NCI-H510A treated with DMSO at 0.1 percent for 48 hours (cell line): ENCODE results near the gene FAIM2.

Source experiments
- DNase-seq: peaks from one replicate; lab custom pipeline; 2025; lab: John Stamatoyannopoulos, UW

Gene FAIM2

DNA sequence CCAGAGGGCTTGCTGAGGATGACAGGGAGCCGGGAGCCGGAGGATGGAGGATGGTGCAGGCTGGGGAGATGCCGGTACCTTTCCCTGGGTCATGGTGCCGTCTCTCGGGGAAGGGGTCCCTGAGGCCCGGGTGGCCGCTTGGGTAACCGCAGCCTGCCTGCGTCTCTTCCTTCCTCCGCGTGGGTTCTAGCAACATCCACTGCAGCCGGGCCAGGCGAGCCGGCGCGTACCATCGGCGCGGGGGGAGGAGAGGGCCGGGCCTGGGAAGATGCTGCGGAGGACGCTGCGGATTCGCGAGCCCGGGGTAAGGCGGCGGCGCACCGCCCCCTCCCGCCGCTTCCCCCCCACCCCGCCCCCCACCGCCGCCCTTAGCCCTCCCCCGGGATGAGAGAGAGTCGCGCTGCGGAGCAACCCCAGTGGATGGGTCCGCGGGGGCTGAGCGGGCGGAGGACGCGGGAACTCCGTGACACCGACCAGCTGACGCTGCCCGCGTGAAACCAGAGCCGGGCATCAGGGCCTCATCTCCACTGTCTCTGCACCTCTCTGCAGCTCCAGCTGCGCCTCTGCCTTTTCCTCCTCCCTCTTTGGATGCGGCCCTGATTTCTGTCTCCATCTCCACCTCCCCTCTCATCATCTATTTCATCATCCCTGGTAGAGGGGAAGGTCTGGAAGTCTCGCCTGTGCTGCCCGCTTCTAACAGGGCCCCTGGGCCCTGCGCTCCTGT, at the start of gene FAIM2:
Gene FAIM2, minus strand, starts transcription at position 201 of the 724 bp plus-strand sequence. Its CDS starts 108 bp downstream, at position 93.
- DNase-seq: peak; percentile 33

DNA sequence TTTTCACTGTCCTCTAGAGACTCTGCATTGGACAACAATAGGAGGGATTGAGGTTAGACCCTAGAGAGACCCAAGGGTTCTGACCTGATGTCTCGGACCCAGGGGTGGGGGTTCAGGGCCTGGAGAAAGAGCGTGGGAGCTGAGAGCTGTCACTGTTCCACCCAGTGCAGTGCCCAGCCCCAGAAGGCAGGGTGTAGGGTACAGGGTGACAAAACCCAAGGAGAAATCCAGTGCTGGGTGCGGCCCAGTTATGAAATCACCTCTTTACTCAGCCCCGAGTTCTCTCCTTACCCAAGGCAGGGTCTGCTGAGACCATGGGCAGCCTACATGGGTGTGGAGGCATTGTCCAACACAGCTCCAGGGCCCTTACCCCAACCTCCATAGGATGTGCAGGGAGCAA, 49.5 kb upstream of the FAIM2 start:
- DNase-seq: no peak

DNA sequence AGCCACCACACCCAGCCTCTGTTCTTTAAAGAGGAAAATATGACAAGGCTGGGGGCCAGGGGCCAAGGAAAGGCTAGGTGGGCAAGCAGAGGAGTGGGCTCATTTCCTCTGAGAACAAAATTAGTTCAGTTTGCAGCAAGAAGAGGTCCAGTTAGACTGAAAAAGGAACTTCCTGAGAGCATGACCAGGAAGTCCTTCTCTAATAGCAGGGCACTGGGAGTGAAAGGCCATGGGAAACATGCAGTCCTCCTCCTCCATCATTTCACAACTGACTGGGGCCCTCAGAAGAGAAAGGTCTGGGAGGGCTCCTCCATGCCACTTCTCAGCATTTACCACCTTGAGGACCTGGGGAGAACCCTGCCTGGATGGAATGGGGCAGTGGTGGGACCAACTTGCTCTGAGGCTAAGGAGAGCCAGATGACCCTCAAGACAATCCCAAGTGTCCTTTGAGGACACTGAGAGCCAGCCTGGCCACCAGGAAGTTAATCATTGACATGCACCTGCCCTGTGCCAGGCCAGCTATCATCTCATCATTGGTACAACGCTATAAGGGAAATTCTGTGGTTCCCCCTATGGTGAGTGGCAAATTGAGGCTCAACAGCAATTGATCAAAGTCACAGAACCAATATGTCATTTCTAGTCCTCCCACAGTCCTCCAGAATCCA, 48.8 kb upstream of the FAIM2 start:
- no peak for DNase-seq

DNA sequence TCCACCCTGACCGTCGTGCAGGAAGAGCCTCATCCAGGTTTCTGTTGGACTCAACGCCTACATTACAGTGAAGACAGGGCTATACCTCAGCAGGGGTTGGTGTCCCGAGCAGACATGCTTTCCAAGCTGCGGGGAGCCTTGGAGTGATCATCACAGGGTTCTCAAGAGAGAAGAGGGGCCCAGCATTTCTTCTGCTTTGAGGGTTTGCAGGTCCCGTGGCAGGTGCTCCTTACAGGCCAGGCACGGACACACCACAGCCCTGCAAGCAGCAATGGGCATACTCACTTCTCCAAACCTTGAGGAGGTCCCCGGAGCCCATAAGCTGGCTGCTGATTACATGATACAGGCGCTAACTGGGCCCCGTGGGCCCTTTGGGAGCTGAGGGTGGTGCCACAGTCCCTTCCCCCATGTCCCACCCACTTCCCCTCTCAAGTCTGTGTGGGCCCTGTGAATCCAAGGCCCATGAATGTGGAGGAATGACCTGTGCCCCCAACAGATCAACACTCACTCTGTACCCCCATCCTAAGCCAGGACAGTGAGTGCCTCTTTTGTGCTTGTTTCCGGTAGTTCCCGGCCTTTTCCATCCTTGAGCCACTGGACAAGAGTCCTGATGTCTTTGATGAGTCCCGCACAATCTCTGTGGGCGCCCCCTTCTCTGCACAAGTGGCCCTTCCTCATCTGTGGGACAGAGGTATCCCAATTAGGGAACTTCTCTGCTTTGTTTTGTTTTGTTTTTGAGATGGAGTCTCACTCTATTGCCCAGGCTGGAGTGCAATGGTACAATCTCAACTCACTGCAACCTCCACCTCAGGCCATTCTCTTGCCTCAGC, 47.9 kb upstream of the FAIM2 start:
- DNase-seq: no peak

DNA sequence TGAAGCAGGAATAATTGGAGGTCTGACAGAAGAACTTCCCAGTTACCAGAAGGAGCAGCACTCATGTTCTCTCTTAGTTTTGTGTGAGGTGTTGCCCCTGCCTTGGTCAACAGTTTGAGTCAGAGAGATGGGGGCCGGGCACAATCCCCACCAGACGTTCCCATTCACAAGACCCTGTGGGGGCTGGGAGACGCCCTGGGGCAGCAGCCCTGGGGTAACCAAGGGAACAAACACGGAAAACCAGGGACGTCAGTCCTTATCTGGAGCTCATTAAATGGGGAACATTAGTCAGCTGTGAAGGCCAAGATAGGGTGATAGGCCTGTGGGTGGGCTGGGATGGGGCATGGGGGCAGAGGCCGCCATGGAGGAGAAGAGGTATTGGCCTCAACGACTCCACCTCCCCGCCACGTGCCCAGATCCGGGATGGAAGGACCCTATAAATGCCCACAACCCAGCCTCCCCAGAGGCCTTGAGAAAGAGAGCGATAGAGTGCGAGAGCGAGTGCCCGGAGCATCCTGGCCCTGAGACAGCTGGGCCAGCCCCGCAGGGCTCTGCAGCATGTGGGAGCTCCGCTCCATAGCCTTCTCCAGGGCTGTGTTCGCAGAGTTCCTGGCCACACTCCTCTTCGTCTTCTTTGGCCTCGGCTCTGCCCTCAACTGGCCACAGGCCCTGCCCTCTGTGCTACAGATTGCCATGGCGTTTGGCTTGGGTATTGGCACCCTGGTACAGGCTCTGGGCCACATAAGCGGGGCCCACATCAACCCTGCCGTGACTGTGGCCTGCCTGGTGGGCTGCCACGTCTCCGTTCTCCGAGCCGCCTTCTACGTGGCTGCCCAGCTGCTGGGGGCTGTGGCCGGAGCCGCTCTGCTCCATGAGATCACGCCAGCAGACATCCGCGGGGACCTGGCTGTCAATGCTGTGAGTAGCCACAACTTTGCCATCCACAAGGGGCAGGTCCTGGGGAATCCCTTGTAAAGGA, 46.9 kb upstream of the FAIM2 start, which contains the start of gene AQP2:
Gene AQP2, plus strand, starts transcription at position 465 of the 979 bp plus-strand sequence. Its CDS starts 94 bp downstream, at position 559.
- DNase-seq: no peak

DNA sequence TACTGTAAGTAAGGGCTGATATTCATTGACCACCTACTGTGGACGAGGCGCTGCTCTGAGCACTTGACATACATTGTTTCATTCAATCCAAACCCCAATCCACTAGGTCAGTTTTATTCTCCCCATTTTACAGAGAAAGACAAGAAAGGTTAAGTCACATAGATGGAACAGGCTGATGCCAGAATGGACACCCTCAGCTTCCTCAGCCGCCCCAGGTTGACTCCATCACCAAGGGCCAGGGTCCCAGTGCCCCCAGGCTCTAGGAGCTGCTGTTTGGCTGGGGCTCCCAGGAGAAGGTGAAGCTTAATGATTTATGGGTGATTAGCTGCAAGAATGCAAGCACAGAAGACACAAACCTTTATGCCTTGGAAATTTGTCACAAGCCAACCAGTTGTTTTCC, 46.2 kb upstream of the FAIM2 start:
- DNase-seq: no peak

DNA sequence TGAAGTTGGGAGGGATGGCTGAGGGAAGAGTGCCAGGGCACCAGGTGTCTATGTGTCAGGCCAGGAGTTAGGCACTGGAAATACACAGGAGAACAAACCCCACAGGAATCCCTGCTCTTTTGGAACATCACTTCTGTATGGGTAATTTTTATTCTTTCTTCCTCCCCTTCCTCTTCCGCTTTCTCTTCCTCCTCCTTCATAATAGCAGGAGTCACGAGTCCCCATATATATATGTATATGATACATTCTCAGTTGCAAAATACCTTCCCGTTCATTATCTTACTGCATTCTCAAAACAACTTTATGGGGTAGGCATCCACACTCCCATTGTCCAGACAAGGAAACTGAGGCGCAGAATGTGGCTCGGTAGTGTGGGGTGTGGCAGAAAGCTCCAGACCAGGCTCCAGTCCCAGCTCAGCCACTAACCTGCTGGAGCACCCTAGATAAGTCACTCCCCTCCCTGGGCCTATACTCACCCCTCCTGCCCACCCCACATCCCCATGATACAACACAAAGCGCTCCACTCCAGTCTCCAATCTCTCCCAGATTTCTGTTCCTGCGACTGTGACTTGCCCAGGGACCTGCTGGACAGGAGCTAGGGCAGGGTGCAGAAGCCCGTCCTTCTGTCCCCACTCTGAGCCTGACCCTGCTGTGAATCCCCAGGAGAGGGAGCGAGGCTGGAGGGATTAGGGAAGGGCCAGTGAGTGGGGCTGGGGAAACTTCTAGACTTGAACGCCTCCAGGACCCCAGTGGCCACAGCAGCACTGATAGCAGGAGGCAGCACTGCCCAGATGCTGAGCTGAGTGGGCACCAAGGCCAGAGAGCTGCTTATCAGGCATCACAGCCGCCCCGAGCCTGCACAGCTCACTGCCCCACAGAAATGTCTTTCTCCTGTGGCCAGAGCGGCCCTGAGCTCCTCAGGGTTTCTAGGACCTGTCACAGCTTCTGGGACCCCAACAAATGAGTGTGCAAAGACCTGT, 45.5 kb upstream of the FAIM2 start:
- DNase-seq: no peak

DNA sequence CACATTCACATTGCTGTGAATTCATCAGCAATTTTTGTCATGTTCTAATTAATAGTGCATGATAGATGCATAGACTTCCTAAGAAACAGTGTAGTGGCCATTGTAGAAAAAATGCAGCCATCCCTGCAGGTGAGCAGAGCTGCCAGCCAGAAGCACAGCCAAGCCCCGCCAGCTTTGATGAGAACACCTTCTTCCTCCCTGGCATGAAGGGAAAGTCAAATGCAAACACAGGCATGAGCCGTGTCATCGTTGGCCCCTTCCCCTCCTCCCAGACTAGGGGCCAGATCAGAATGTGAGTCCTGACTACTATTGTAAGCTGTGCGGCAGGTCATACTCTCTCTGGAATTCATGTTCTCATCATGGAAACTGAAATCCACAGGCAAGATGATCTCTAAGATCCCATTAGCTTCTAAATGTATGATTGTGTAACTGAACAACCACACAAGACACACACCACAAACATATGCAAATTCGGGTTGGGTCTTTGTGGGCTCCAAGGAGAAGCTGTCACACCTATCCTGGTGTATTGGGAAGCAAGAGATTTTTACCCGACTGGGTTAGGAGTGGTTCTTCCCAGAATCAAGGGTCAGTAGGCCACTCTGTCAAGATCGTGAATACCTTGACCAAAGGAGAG, 44.0 kb upstream of the FAIM2 start:
- DNase-seq: no peak

DNA sequence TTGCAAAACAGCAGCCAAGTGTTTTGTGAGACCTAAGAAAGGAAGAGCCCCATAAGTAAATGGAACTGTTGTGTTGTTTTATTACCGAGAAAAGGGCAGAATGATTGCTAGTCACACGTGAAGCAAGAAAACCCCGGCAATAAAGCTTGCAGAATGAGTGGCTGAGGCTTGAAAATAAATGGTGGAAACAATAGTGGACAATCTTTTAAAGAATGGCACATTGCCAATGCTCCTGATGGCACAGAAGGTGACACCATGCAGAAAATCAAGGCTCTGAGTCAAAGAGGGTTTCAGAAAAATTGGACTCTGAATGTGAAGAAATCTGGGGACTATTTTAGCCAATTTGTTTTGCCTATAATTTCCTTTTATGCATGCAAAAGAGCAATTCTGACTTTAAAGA, 42.8 kb upstream of the FAIM2 start:
- no peak for DNase-seq

DNA sequence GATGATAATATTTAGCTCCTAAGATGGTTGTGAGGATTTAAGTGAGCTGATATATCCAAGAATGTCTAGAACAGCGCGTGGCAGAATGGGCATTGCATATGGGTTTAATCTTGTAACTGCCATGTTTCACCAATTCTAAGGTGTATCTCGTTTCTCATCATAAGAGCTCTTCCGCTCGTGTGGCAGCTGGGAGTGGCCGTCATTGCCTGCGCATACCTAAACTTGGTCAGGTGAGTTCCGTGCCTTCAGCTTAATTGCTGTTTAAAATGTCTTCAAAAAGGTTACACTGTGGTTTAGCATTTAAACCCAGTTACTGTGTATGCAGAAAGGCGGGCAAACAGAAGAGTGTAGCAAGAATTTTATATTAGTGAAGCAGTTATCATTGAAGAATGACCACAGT, 42.4 kb upstream of the FAIM2 start:
- DNase-seq: no peak

DNA sequence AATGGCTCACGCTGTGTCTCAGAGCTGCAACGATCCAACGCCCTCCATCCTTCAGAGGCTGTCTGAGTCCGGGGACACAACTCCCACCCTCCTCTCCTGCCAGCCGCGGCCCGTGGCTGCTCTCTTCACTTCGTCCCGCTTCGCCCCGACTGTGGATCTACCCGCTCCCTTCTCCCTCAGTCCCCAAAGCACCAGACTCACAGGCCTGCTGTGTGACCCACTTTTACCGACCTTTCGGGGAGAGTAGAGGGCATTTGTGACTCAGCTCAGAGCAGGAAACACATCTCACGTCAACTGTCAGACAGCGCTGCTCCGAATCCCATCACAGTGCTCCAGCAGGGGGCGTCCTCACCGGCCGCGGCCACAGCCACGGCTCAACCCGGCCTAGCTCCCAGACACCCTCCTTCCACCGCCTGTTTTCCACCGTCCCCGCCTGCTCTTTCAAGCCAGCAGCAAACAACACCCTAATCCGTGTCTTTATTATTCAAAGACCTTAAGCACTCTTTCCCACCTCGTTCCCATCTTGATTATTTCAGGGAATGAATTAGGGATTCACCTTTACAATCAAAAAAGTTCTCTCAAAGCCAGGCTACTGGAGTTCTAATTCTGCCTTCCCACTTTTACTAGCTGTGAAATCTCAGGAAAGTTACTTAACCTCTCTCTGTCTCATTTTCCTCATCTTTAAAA, 41.8 kb upstream of the FAIM2 start:
- peak; percentile 86 for DNase-seq

DNA sequence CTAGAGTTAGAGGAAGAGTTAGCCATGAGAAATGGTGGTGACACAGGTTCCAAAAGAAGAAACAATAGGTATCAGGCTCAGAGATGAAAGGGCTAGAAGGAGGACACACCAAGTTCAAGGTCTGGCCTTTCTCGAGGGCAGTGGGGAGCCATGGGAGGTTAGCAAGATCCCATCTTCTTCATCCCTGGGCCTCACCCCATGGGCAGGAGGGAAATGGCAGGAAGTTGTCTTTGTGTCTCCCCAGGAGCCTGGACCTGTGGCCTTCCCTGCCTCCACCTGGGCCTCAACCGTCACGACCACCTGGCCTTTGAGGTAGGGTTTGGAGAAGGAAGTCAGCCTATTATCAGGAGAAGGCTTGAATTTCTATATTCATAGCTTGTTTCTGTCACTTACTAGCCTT, 41.0 kb upstream of the FAIM2 start:
- no peak for DNase-seq

DNA sequence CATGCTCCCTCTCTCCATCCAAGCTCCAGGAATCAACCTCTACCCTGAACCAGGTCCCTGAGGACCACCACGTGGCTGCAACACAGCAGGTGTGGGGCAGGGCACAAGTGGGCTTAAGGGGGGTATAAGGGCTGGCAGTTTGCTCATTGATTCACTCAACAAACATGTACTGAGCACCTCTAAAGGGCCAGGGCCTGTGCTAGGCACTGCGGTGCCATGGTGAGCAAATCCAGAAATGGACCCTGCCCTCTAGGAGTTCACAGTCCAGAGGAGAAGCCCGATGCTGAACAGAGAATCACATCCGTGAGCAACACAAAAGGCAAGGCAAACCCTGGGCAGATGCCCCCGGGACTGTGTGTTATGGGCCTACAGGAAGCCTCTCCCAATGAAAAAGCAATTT, 40.3 kb upstream of the FAIM2 start:
- no peak for DNase-seq

DNA sequence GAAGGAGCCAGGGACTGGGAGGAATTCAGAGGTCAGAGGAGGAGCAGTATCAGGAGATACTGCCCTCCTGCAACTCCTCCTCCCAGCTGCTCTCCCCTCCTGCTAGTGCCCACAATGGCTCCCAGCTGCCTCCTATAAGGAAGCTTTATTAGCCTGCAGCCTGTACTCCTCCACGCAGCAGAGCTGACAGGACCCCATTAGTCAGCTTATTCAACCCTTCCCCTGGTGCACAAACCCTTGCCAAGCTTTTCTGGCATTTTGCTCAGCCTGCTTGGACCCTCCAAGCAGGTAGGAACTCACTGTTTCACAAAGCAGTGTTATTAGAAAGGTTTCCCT, 39.9 kb upstream of the FAIM2 start:
- no peak for DNase-seq

DNA sequence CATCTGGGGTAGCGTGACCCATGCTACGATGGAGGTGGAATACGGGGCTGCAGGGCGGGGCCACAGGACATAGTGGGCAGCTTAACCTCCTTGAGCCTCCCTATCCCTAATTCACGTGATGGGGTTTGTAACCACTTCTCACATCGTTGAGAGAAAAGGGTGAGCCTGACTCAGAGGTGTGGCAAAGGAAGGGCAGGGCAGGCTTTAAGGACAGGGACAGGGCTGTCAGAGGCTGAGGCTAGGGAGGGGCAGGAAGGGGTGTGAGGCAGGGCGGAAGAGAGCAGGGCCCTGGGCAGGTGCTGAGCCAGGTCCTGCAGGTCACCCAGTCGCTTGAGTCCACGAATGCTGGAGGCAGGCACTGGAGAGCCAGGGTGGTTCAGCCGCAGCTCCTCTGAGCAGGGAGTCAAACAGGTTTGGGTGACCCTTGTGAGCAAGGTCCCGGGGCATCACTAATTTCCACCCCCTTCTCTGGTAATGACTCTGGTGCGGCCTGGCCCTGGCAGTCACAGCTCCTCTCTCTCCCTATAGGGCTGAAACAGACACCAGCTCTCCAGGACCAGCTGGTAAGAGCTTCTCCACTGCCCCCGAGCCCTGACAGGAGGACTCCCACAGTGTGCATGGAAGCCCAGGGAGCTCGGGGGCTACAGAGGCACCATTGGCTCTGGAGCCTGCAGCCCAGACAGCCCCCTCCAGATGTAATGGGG, 39.4 kb upstream of the FAIM2 start:
- no peak for DNase-seq

DNA sequence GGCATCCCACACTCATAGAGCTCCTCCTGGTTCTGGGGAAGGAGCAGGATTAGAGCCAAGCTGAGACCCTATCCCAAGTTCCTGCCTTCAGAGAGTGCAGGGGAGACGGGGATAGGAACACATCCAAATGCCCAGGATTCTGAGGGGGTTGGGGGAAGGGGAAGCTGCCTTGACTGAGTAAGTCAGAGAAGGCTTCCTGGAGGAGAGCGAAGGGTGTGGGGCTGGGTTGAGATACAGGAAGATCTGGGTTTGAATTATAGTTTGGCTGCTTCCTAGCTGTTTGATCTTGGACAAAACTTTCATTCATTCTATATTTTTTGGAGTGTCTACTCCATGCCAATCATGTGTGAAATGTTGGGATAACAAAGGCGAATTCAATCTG, 38.8 kb upstream of the FAIM2 start:
- DNase-seq: no peak

DNA sequence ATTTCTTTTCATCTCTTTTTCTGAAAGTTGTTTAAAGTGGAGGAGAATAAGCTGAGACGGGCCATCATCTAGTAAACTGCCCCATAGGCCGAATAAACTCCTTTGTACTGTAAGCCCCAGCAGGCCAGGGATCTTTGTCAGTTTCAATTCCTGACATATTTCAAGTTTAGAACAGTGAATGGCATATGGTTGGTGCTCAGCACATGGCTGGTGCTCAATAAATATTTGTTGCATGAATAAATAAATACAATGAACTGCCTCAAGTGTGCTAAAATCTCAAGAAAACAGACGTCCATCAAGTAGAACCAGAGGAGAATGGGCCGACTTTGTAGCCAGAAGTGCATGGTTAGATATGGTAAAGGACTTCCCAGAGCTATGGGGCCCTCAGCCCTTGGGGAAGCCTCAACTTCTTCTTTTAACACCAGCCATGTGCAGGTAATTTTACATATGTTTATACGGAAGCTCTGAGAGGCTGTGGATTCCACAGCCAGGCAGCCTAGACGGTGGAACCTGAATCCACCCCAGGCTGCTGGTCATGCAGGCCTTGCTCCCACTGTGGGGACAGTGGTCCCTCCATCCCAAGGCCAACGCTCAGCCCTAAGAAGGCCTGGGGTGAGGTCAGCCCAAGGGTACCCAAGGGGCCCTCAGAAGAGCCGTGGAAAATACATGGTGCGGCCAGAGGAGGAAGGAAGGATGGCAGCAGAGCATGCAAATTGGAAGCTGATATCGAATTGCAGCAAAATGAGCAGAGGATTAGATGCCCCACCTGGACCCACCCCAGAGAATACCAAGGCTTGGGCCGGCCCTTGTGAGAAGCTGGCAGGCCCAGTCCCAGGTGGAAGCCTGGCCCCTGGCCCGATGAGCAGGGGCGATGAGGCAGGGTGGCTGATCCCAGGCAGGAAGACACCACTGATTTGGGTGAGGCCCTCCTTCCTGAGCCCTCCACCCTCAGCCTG, 38.1 kb upstream of the FAIM2 start:
- no peak for DNase-seq

DNA sequence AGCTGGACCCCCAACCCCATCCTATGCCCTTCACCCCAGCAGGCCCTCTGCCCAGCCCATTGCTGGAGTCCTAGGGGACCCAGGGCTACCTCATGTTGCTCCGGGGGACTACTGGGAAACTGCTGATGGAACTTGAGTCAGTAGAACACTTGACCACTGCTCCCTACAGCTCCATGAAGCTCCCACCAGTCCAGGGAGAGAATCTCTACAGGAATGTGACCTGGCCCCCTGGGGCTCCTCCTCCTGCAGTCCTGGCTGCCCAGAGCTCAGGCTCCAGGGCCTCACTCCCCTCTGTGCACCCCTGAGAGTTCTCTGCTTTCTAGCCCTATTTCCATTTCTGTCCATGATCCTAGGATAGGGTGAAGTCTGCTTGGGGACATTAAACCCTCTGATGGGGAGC, 36.0 kb upstream of the FAIM2 start:
- DNase-seq: no peak
